GM19239 (cell line): Measurements from ENCODE around the gene XPR1.
"Not testable (repeated sequence)": the region's sequence is repeated elsewhere in the genome, so short reads cannot be mapped to it uniquely, and the experiment has no call there.

Experiments
- DNase-seq: peaks from one replicate; pipeline ENCODE4 v3.0.0; 2011; ENCODE audit warnings: low spot score; ENCODE audit not compliant: insufficient read length
- FAIRE-seq: peaks from 2 replicates; lab custom pipeline; 2011; peaks lifted over from hg19 to GRCh38; lab: Jason Lieb, UNC

The XPR1 gene

GRCh38 chr1:180641662-180642061 is 9.8 kb downstream of the XPR1 start:
- no peak for DNase-seq
- no peak for FAIRE-seq

GRCh38 chr1:180642781-180643180 is 11.0 kb downstream of the XPR1 start:
- FAIRE-seq, result no peak
- DNase-seq, result no peak

DNA sequence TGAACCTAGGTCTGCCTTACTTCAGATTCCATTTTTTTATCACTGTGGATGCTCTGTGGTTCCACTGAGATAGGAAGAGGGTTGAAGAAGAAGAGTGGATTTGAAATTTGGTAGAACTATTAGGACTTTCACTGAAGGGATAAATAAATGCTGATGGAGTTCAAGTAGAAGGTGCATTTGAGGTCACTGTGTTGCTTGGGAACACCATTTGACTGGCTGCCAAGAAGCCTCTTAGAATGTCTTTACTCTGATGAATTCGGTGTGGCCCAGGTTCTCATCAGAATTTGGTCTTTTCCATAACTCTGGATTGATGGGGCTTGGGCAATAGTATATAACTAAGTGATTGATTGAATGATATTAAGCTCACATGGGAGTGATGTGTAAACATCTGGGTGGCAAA is 11.9 kb downstream of the XPR1 start:
- no peak for FAIRE-seq
- no peak for DNase-seq

DNA sequence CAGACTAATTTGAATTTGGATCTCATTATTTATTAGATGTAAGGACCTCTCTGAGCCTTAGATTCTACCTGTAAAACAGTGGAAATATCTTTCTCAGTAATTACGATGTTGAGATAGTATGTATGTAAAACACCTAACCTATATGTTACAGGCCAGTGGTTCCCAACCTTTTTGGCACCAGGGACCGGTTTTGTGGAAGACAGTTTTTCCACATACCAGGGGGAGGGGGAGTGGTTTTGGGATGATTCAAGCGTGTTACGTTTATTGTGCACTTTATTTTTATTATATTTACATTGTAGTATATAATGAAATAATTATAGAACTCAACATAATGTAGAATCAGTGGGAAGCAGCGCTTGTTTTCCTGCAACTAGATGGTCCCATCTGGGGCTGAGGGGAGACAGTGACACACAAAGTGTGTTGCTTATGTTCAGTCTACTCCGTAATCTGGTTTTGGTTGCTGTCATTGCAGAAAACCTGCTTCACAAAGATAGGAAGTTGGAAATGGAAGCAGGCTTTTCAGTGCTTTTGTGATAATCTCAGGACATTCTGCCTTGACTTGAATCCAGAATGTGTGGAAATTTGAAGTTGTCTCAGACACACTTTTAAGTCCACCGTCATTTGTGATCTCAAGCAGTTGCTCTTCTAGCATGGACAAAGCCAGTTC is 12.8 kb downstream of the XPR1 start:
- FAIRE-seq, result no peak
- DNase-seq, result no peak

GRCh38 chr1:180645261-180645660 is 13.4 kb downstream of the XPR1 start:
- not testable (repeated sequence) for FAIRE-seq, DNase-seq

DNA sequence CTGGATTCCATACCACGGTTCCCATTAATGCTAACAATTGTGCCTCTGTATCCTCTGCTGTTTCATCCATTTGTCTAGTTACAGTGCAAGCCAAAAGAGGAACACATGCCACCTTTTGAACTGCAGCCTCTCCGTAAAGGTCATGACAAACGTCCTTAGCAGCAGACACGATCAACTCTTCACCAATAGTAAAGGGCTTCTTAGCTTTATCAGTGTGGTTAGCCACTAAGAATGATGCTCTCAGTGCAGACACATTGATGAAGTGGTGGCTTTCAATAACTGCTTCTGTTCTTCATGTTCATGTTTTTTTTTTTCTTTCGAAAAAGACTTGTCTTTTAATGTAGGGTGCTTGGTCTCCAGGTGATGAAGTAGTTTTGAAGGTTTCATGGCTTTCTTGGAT is 14.3 kb downstream of the XPR1 start:
- FAIRE-seq (no peak), DNase-seq (no peak)

DNA sequence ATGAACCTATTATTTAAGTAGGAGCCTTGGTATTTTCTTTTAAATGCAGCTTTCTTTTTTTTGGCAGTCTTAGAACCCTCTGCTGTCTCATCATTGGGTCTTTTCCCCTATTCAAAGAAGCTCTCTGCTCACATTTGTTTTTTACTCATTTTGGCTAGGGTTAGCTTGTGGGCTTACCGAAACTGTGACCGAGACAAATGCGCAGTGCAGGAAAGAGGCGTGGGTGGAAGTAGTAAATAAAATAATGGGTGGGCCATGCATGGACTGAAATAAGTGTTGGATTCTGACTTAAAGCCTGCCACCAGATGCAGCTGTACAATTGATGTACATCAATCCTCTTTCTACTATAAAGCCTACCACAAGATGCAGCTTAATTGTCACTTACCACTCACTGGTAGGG is 14.7 kb downstream of the XPR1 start:
- DNase-seq, result no peak
- FAIRE-seq, result no peak

DNA sequence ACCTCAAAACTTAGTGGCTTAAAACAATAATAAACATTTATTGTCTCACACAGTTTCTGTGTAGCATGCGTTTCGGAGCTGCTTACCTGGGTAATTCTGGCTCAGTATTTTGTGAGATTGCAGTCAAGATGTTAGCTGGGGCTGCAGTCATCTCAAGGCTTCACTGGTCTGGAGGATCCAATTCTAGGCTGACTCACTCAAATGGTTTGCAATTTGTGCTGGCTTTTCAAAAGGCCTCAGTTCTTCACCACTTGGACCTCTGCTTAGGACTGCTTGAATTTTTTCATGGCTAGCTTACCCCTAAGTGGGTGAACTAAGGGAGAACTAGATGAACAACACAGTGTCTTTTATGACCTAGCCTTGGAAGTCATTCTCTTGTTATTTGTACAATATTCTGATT is 21.0 kb downstream of the XPR1 start:
- DNase-seq, result no peak
- FAIRE-seq, result no peak

GRCh38 chr1:180662709-180663108 is 30.9 kb downstream of the XPR1 start:
- DNase-seq, result no peak
- FAIRE-seq, result peak; percentile 74

DNA sequence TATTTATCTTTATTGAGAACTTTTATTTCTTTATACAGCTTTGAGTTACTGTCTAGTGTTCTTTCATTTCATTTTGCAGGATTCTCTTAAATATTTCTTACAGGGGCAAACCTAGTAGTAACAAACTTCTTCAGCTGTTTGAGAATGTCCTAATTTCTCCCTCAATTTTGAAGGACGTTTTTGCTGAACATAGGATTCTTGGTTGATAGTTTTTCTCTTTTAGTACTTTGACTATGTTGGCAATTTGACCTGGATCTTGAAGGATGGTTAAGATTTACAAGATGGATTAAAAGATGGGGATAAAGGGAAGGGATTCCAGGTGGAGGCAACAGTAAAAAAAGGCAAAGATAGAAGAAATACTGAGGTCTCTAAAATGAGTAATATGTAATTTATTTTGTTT is 38.9 kb downstream of the XPR1 start:
- FAIRE-seq (peak; percentile 72), DNase-seq (no peak)

DNA sequence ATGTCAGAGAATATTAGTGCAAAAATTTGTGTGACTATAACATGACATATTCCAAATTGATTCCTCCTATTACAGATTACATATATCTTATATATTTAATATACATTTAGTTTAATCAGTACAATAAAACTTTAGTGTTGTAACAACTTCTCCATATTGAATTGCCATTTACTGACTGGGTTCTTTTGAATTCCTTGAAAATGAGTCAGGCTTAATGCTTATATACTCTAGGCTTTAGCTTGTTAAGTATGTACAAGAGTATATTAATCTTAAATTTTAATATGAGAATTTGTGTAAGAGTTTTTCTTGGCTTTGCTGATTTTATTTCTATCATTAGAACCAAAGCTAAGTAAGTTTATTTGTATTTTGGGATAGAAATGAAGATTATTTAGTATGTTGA is 40.3 kb downstream of the XPR1 start:
- no peak for DNase-seq

GRCh38 chr1:180672505-180672904 is 40.7 kb downstream of the XPR1 start:
- FAIRE-seq, result peak; percentile 64

More for the DNA sequence above, 40.3 kb downstream of the XPR1 start:
- no peak for FAIRE-seq

GRCh38 chr1:180674603-180675530 is 43.0 kb downstream of the XPR1 start:
- no peak for DNase-seq
- no peak for FAIRE-seq

More at GRCh38 chr1:180672505-180672904, 40.7 kb downstream of the XPR1 start:
- no peak for DNase-seq

- FAIRE-seq (no peak), DNase-seq (no peak)
These were observed 43.8 kb downstream of the XPR1 start for GRCh38 chr1:180675586-180675985.

- DNase-seq (no peak), FAIRE-seq (no peak)
These were observed 48.8 kb downstream of the XPR1 start for GRCh38 chr1:180680558-180681144.

GRCh38 chr1:180683117-180683516 is 51.3 kb downstream of the XPR1 start:
- FAIRE-seq, DNase-seq: not testable (repeated sequence)

- no peak for DNase-seq
- FAIRE-seq, result no peak
These were observed 59.6 kb downstream of the XPR1 start for GRCh38 chr1:180691322-180691913.

GRCh38 chr1:180693564-180694244 is 61.9 kb downstream of the XPR1 start:
- no peak for FAIRE-seq
- DNase-seq, result no peak

DNA sequence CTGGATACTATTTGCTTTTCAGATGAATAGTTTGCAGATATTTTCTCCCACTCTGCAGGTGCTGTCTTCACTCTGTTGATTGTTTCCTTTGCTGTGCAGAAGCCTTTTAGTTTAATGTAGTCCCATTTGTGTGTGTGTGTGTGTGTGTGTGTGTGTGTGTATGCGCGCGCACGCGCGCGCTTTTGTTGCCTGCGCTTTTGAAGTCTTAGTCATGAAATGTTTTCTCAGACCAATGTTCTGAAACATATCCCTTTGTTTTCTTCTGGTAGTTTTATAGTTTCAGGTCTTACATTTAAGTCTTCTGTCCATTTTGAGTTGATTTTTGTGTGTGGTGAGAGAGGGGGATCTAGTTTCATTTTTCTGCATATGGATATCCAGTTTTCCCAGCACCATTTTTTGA is 63.5 kb downstream of the XPR1 start:
- no peak for FAIRE-seq
- DNase-seq, result no peak

DNA sequence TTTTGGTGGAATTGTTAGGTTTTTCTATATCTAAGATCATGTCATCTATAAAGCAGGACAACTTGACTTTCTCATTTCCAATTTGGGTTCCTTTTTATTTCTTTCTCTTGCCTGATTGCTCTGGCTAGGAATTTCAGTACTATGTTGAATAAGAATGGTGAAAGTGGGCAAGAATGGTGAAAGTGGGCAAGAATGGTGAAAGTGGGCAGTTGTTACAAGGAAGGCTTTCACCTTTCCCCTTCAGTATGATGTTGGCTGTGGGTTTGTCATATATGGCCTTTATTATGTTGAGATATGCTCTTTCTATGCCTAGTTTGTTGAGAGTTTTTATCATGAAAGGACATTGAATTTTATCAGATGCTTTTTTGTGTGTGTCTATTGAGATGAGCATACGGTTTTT is 64.5 kb downstream of the XPR1 start:
- DNase-seq (no peak), FAIRE-seq (no peak)
